MM.1S (cell line): Measurements from ENCODE around the gene TCERG1L.

Source experiments
- DNase-seq: peaks from one replicate; pipeline ENCODE4 v3.0.0-alpha.2; 2015
- H2AFZ ChIP-seq: fragments of 300-600 bp; sonication (generic); 2 replicates; pipeline ENCODE4 v1.6.0; 2016; ENCODE audit warnings: antibody characterized with exemption, low read length
- H3F3A ChIP-seq: fragments of 300-600 bp; sonication (generic); 2 replicates; pipeline ENCODE4 v1.6.1; 2016; ENCODE audit warnings: mild to moderate bottlenecking, antibody characterized with exemption, low read length, moderate library complexity, mixed read lengths; ENCODE audit not compliant: insufficient read depth
- H3K27ac ChIP-seq: fragments of 300-600 bp; sonication (generic); 2 replicates; pipeline ENCODE4 v1.5.1; 2016; ENCODE audit warnings: mild to moderate bottlenecking, low read length
- H3K27me3 ChIP-seq: fragments of 300-600 bp; sonication (generic); replicated peaks from 2 replicates; pipeline ENCODE4 v1.6.0; 2016; ENCODE audit warnings: low read length; ENCODE audit not compliant: insufficient read depth
- H3K36me3 ChIP-seq: fragments of 300-600 bp; sonication (generic); replicated peaks from 2 replicates; pipeline ENCODE4 v1.6.1; 2016; ENCODE audit warnings: mild to moderate bottlenecking, low read length, mixed read lengths; ENCODE audit not compliant: insufficient read depth
- H3K4me1 ChIP-seq: fragments of 300-600 bp; sonication (generic); 2 replicates; pipeline ENCODE4 v1.6.1; 2016; ENCODE audit warnings: low read length, mixed read lengths
- H3K4me2 ChIP-seq: fragments of 300-600 bp; sonication (generic); 2 replicates; pipeline ENCODE4 v1.6.0; 2016; ENCODE audit warnings: low read depth, low read length
- H3K4me3 ChIP-seq: fragments of 300-600 bp; sonication (generic); 2 replicates; pipeline ENCODE4 v1.5.1; 2016; ENCODE audit warnings: low read length, mixed read lengths
- H3K79me2 ChIP-seq: fragments of 300-600 bp; sonication (generic); 2 replicates; pipeline ENCODE4 v1.6.1; 2016; ENCODE audit warnings: mixed run types, low read length, mixed read lengths
- H3K9ac ChIP-seq: fragments of 300-600 bp; sonication (generic); 2 replicates; pipeline ENCODE4 v1.6.1; 2016; ENCODE audit warnings: low read length, mixed read lengths
- H3K9me2 ChIP-seq: fragments of 300-600 bp; sonication (generic); replicated peaks from 2 replicates; pipeline ENCODE4 v1.6.1; 2016; ENCODE audit warnings: mild to moderate bottlenecking, low read length, mixed read lengths; ENCODE audit not compliant: insufficient read depth
- H3K9me3 ChIP-seq: fragments of 300-600 bp; sonication (generic); replicated peaks from 2 replicates; pipeline ENCODE4 v1.6.1; 2016; ENCODE audit warnings: mild to moderate bottlenecking, low read length, mixed read lengths; ENCODE audit not compliant: insufficient read depth
- H4K20me1 ChIP-seq: fragments of 300-600 bp; sonication (generic); 2 replicates; pipeline ENCODE4 v1.6.1; 2016; ENCODE audit warnings: mild to moderate bottlenecking, low read length, moderate library complexity, mixed read lengths; ENCODE audit not compliant: insufficient read depth
- CTCF ChIP-seq: fragments of 300-600 bp; sonication (generic); IDR thresholded peaks from 2 replicates; pipeline ENCODE4 v1.5.1; 2016; ENCODE audit warnings: antibody characterized with exemption, low read length, mixed read lengths
- EZH2 ChIP-seq: fragments of 300-600 bp; sonication (generic); optimal IDR thresholded peaks from 2 replicates; pipeline ENCODE3; 2017; ENCODE audit warnings: low read depth, mild to moderate bottlenecking, antibody characterized with exemption, low read length, mixed read lengths
- EZH2phosphoT487 ChIP-seq: fragments of 300-600 bp; sonication (generic); IDR thresholded peaks from 2 replicates; pipeline ENCODE4 v1.6.1; 2018; ENCODE audit warnings: antibody characterized with exemption, low read length

The TCERG1L gene

DNA sequence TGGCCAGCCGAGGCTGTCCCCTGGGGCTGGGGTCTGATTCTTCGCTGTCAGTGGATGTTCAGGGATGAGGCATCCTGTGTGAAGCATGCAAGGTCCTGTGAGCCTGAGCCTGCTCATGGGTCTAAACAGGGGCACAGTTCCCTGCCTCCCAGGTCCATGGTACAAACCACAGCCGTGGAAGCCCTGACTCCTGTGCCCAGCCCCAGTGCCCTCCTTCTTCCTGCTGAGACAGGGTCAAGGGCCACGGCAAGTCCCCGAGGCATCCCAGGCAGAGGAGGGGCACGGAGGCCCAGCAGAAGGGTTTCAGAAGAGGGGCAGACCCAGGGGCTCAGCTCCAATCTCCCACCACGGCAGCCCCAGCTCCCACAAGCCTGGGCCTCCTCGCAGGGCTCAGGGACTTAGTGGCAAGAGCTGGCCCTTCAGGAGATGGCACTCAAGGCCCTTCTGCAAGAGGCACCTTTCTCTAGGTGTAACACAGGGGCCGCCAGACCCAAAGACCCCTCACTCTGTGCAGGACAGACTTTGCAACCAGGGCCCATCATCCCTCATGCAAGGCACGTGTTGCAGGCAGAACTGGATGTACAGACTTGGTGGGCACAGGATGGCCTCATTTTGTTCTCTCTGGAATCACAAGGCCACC, 248.8 kb downstream of the TCERG1L start:
- Histone ChIP-seq H3K9me2 (no peaks in the 10 kb centered on the region), H3K4me2 (no peak overlapping the region), H3K4me3 (no peak overlapping the region), H3F3A (no peaks in the 10 kb centered on the region), H3K27ac (no peak overlapping the region), H3K9me3 (no peaks in the 10 kb centered on the region), H2AFZ (no peak overlapping the region), H3K79me2 (no peaks in the 10 kb centered on the region), H3K36me3 (no peaks in the 10 kb centered on the region), H3K4me1 (no peaks in the 10 kb centered on the region), H3K27me3 (no peaks in the 10 kb centered on the region), H3K9ac (no peak overlapping the region), H4K20me1 (no peaks in the 10 kb centered on the region)
- DNase-seq: no peak
- no peak for TF ChIP-seq CTCF
- TF ChIP-seq EZH2: no peak
- no peak for TF ChIP-seq EZH2phosphoT487

DNA sequence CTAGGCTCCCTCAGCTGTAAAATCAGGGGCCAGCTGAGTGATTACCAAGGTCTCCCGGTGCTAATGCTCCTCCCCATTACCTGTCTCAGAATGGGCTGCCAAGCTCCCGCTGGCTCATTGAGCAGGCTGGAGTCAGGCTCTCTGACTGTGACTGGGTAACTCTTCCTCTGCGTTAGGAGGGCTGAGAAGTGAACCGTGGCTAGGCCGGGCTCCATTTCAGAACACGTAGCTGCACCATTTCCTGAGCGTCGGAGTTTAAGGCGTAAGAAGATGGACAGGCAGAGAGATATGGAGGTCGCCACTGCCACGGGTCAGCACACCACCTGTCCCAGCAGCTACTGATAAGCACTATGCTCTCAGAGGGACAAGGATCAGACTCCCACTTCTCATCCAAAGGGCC, 250.3 kb downstream of the TCERG1L start:
- Histone ChIP-seq H2AFZ (no peak overlapping the region), H3K9me3 (no peaks in the 10 kb centered on the region), H3K4me3 (no peak overlapping the region), H3K4me1 (no peaks in the 10 kb centered on the region), H3K36me3 (no peaks in the 10 kb centered on the region), H3K4me2 (no peak overlapping the region), H3K9ac (no peak overlapping the region), H3K79me2 (no peaks in the 10 kb centered on the region), H4K20me1 (no peaks in the 10 kb centered on the region), H3F3A (no peaks in the 10 kb centered on the region), H3K9me2 (no peaks in the 10 kb centered on the region), H3K27me3 (no peaks in the 10 kb centered on the region), H3K27ac (no peak overlapping the region)
- TF ChIP-seq EZH2 (no peak), CTCF (no peak), EZH2phosphoT487 (no peak)
- DNase-seq: no peak

- H2AFZ ChIP-seq: no peak overlapping the region
- no peak overlapping the region for H3K9ac ChIP-seq
- no peaks in the 10 kb centered on the region for H3K9me2 ChIP-seq
- no peaks in the 10 kb centered on the region for H3K79me2 ChIP-seq
- no peaks in the 10 kb centered on the region for H3K27me3 ChIP-seq
- H3K9me3 ChIP-seq: no peaks in the 10 kb centered on the region
- no peak overlapping the region for H3K4me2 ChIP-seq
- no peaks in the 10 kb centered on the region for H4K20me1 ChIP-seq
- no peak for DNase-seq
- H3K27ac ChIP-seq: no peak overlapping the region
- no peaks in the 10 kb centered on the region for H3F3A ChIP-seq
- TF ChIP-seq EZH2 (no peak), EZH2phosphoT487 (no peak), CTCF (no peak)
- no peaks in the 10 kb centered on the region for H3K4me1 ChIP-seq
- no peak overlapping the region for H3K4me3 ChIP-seq
- H3K36me3 ChIP-seq: no peaks in the 10 kb centered on the region
These were observed 251.6 kb downstream of the TCERG1L start for GRCh38 chr10:131059881-131060280.
